Measurements from ENCODE around the gene EXD1. TPM values are rescaled to one million over a fixed set of nuclear protein-coding genes. Genes with fewer than 3 reads are reported as not detected.

Gene EXD1
- total and polyA plus RNA-seq, 2 of the 13 experiments (the other 11 are each of a cell fraction or from before 2014, with no cell fraction given): not detected

GRCh38 chr15:41133454-41133853, 97.1 kb downstream of the EXD1 start:
- FAIRE-seq: no peak
- Histone ChIP-seq H3K4me1 (ENCODE audit: insufficient read depth, low read length) (peaks cover 22% of the 10 kb centered on the region), H3K4me2 (ENCODE audit: low read depth, low read length) (no peak overlapping the region), H3K9me3 (ENCODE audit: low read length) (no peaks in the 10 kb centered on the region), H3K36me3 (replicated peaks in 1 of 2; ENCODE audit: control insufficient read depth in 1 of 2, insufficient read depth in 2 of 2, low read length in 2 of 2) (no peaks in the 10 kb centered on the region), H3K27me3 (ENCODE audit: control insufficient read depth in 1 of 2, insufficient read depth in 2 of 2, low read length in 2 of 2) (peaks cover 0 to 4% of the 10 kb centered on the region in 2 experiments; a peak in 3 of 5 replicates), H3K27ac (ENCODE audit: extremely low read length, insufficient read depth, low read length) (no peak overlapping the region), H3K79me2 (ENCODE audit: insufficient read depth, low read length) (no peaks in the 10 kb centered on the region), H3K9ac (ENCODE audit: insufficient read depth, low read depth, low read length) (no peak overlapping the region), H3K4me3 (replicated peaks in 1 of 3; ENCODE audit: insufficient read depth in 1 of 3, low read depth in 2 of 3, low read length in 3 of 3) (no peak overlapping the region), H4K20me1 (ENCODE audit: insufficient read depth, low read length) (no peaks in the 10 kb centered on the region), H2AFZ (ENCODE audit: low read length) (no peak overlapping the region)
- intact Hi-C loops (cut with micrococcal nuclease; ENCODE audit: unreplicated experiment): no loop called here
- TF ChIP-seq ZNF33A (CRISPR knock-in tag; IDR thresholded peaks at IDR 0.05; ENCODE audit: borderline replicate concordance): no peak
- no peak for TF ChIP-seq ZNF253 (CRISPR knock-in tag; IDR thresholded peaks at IDR 0.05; ENCODE audit: borderline replicate concordance)
- TF ChIP-seq DPF2 (CRISPR knock-in tag; IDR thresholded peaks at IDR 0.05; ENCODE audit: borderline replicate concordance, low read depth): no peak
- no peak for TF ChIP-seq ZNF614 (CRISPR knock-in tag; IDR thresholded peaks at IDR 0.05; ENCODE audit: borderline replicate concordance)
- no peak for TF ChIP-seq DMTF1 (CRISPR knock-in tag; IDR thresholded peaks at IDR 0.05)
- TF ChIP-seq IKZF1 (IDR thresholded peaks at IDR 0.05): no peak
- no peak for TF ChIP-seq BCLAF1 (IDR thresholded peaks at IDR 0.05)
- TF ChIP-seq ZKSCAN5 (CRISPR knock-in tag; IDR thresholded peaks at IDR 0.05): no peak
- TF ChIP-seq E2F2 (CRISPR knock-in tag; IDR thresholded peaks at IDR 0.05; ENCODE audit: borderline replicate concordance): no peak
- no peak for TF ChIP-seq RAD51 (IDR thresholded peaks at IDR 0.05; ENCODE audit: borderline replicate concordance)
- TF ChIP-seq SOX13 (IDR thresholded peaks at IDR 0.05): no peak
- TF ChIP-seq SOX13 (CRISPR knock-in tag; conservative IDR thresholded peaks at IDR 0.05 in 1 of 2, IDR thresholded peaks at IDR 0.05 in 1 of 2): no peak
- 60% methylated on average over 8 of the region's 10 CpGs for WGBS (ENCODE audit: low lambda C conversion rate)
- ATAC-seq: no peak
- ChIA-PET CTCF (ENCODE audit: low intra/inter-chr PET ratio, low total read pairs) (no interaction called here), POLR2A (no interaction called here)
- DNase-seq (ENCODE audit: low spot score): no peak
- in situ Hi-C loops (cut with HindIII; ENCODE audit: extremely low pct_ligation_motif_present, low pct_unique_long_range_greater_than_20kb): no loop called here
- no TSS peak for BruUV-seq (replicated peaks)

Data from HepG2 (cell line).